Stimulated activated CD4-positive, alpha-beta T cell treated with anti-CD3 and anti-CD28 coated beads, Interleukin-1b, Interleukin-23, amount 100 ng/mL, for 1 hour (primary cell): Measurements from ENCODE around the gene PPFIBP2.

Experiments
- DNase-seq, 2 donors: peaks; one replicate each; pipeline ENCODE4 v3.0.0-alpha.2; 2020; ENCODE audit warnings: low read depth in 2 of 2

Gene PPFIBP2

GRCh38 chr11:7513234-7514098 is at the start of gene PPFIBP2:
Gene PPFIBP2 (plus strand): TSS chr11:7513999. CDS start chr11:7549476, 35,477 bp downstream.
- DNase-seq: peak; percentile 58 to 74

DNA sequence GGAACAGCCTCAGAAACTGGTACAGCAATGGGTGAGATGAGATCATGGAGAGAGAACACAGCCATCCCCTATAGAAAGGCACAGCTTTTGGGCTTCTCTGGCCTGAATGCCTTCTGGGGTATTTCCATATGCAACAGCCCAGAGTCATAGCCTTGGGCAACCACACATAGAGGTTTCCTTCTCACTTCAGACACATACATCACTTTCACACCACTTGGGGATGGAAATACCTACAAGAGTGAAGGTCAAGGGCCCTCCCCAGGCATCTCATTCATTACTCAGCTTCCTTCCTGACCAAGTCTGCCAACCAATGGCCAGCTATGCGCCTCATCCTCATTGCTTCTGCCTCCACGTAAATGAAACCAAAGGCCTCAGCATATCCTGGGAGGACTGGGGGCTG is 46.1 kb upstream of the PPFIBP2 start:
- DNase-seq: no peak

DNA sequence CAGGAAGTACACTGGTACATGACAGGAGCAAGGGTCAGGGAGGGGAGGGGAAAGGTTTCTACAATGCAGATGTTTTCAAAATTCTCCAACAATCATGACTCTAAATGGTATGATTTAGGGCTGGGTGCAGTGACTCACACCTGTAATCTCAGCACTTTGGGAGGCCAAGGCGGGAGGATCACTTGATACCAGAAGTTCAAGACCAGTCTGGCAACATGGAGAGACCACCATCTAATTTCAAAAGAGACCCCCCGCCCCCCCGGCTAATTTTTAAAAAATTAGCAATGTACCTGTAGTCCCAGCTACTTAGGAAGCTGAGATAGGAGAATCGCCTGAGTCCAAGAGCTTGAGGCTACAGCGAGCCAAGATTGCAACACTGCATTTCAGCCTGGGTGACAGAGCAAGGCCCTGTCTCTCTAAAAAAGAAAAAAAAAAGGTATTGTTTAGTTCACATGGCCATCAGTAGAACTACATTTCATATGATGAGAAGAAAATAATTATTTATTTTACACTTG is 44.4 kb upstream of the PPFIBP2 start:
- DNase-seq: no peak

- DNase-seq: no peak
These were observed 42.7 kb upstream of the PPFIBP2 start for GRCh38 chr11:7471071-7471470.

DNA sequence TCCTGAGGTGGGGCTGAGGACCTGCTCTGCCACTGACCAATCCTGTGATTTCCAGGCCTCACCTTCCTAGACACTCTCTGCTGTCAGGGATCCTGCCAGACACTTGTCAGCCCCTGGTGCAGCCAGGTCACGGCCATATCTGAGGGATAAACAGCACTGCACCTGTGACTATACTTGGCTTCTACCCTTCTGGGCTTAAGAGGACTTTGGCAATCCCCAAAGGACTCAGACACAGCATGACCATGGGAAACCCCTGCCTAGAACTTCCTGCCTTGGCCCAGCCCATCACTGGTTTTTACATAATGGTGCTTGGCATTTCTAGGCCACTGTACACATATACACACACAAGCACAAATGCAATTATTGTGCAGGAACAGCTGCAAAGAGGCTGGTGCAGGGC is 40.1 kb upstream of the PPFIBP2 start:
- no peak for DNase-seq

GRCh38 chr11:7480113-7480512 is 33.7 kb upstream of the PPFIBP2 start:
- DNase-seq: no peak

DNA sequence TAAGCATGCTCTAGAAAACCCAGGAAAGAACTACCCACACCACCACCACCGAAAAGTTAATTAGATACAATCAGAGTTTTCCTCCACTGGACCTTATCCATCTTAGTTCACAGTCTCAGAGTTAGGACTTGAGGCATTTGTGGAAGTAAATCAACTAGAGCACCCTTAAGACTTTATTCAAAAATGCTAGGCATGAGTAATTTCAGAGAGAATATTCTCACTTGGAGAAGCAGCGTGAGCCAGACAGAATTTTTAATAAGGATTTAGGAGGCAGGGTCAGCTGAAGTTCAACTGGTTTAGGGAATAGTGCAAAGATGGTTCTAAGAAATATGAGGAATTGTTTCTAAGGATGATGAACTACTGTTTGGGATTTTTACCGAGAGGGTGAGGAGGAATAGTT is 29.7 kb upstream of the PPFIBP2 start:
- DNase-seq: no peak

DNA sequence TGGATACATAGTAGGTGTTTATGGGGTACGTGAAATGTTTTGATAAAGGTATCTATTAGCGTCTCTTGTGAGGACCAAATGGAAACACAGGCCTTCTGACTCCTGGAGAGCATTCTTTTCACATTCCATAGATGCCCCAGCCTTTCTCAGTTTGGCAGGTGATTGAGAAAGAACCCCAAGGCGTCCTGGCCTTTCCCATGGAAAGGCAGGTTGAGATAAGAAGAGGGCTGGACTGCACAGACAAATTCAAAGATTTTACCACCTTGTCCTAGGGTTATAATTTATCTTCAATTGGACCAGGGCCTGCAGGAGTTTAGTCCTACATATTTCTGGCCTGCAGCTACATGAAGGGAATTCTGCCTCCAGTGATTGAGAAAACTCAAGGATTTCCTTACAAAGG is 29.2 kb upstream of the PPFIBP2 start:
- no peak for DNase-seq

- no peak for DNase-seq
These were observed 28.4 kb upstream of the PPFIBP2 start, which contains the start of gene OLFML1 for GRCh38 chr11:7485186-7486097. Gene OLFML1 (plus strand): TSS chr11:7485506. CDS start chr11:7485876, 370 bp downstream.

DNA sequence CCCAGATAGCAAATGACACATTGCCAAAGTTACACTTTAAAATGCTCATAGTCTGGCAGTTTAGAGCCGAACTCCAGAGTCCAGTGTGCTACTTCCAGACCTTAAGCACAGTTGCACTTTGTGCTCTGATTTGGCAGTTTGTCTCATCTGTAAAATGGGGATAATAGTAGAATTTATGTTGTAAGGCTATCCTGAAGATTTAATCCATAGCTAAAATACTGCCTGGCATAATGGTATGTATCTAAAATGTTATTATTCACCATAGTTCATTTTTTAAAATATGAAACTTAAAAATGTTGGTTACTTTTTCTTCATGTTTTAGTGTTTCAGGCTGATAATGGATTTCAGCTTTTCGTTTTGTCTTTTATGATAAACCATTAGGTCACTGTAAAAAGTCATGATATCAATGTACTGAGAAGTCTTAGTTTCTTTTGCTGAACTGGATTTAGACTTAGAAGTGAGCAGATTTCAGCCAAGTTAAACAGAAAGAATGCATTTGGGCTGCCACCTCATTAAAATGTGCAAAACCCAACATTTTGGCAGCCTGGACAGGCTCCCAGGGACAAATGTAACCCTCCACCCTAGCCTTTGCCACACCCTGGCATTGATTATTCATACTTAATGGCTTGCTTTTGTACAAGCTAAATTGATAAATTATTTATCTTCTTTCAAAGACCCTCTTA is 27.6 kb upstream of the PPFIBP2 start:
- DNase-seq: no peak

DNA sequence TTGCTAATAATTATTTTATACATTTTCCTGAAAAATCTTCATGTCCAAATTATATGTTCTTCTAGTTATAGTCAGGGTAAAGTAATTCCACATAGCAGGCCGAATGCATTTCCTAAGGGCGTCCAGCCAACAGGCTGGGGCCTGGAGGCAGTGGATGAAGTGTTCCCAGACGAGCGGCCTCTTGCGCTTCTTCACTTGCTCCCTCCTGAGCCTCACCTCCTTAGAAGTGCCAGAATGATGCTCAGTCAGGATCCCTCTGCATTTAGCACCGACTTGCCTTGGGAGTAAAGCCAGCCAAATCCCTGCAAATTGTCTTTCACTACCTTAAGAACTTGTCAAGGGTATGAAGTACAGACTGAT is 27.0 kb upstream of the PPFIBP2 start:
- DNase-seq: no peak

DNA sequence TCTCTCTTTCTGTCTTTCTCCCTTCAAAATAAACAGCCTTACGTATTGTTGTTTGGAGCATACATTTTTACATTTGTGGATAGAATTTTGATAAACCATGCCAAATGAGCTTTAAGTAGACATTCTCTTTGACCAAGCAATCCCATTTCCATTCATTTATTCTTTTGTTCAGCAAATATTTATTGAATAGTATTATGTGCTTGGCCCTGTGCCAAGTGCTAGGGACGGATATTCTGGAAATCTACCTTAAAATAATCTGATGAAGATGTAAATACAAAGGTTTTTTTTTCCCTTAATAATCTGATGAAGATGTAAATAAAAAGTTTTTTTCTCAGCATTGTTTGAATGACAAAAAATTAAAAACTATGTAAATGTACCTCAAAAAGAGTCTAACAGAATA is 26.4 kb upstream of the PPFIBP2 start:
- no peak for DNase-seq

- DNase-seq: no peak
These were observed 25.1 kb upstream of the PPFIBP2 start for GRCh38 chr11:7488681-7489080.

DNA sequence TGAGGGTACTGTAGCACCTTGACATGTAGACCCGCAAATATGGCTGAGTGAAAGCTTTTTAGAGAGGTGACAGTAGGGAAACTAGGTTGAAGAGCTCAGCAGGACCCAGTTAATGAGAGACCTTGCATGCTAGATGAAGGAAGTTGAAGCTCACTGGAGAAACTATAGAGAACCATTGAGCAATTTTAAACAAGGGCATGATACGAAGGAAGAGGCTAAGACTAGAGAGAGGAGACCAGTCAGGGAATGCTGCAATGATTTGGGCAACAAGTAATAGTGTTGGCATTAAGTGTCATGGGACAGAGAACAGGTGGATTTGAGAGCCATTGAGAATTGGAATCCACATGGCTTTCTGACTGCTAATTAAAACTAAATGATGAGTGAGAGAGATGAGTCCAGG is 24.4 kb upstream of the PPFIBP2 start:
- DNase-seq: no peak

GRCh38 chr11:7490054-7490453 is 23.7 kb upstream of the PPFIBP2 start:
- no peak for DNase-seq

- DNase-seq: no peak
These were observed 23.3 kb upstream of the PPFIBP2 start for GRCh38 chr11:7490535-7490934.

- no peak for DNase-seq
These were observed 21.5 kb upstream of the PPFIBP2 start for GRCh38 chr11:7492253-7492652.

- DNase-seq: no peak
These were observed 20.1 kb upstream of the PPFIBP2 start for GRCh38 chr11:7493670-7494069.

DNA sequence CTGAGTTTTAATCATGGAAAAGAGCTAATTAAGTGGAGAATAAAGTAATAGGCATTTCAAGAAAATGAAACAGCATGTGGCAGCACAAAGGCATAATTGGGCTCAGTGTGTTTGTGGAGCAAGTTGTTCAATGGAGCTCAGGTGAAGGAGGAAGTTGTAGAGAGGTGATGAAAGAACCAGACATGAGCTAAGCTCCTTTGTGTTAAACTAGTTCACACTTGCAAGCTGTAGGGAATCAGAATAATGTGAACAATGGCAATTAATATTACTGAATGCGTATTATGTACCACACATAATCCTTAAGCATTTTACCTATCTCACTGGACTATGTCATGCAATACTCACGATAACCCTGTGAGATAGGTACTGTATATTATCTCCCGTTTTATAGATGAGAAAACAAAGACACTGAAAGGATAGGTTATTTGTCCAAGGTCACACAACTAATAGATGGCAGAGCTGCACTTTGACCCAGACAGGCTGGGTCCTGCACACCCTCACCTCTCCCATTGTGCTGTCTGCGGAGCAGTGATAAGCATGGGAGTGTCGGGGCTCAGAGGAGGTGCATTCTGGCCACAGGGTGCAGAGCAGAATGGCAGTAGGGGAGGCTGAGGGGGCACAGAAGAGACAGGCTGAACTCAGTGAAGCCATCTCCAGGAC is 19.6 kb upstream of the PPFIBP2 start:
- no peak for DNase-seq

- DNase-seq: no peak
These were observed 17.8 kb upstream of the PPFIBP2 start for GRCh38 chr11:7495882-7496551.

GRCh38 chr11:7498193-7498592 is 15.6 kb upstream of the PPFIBP2 start:
- no peak for DNase-seq
